ENCODE measurements around the gene MFAP2. TPM values are rescaled to one million over a fixed set of nuclear protein-coding genes. Genes with fewer than 3 reads are reported as not detected.

The MFAP2 gene
- total and polyA plus RNA-seq, 2 experiments from 2014 or later: 129 to 255 TPM

GRCh38 chr1:17014671-17015567, 34.5 kb upstream of the MFAP2 start (continued):
- TF ChIP-seq ZNF462 (CRISPR knock-in tag; IDR thresholded peaks at IDR 0.05): no peak
- no peak for TF ChIP-seq CTCF (conservative IDR thresholded peaks at IDR 0.05; ENCODE audit: low read depth in 2 of 2)
- TF ChIP-seq ZNF114 (CRISPR knock-in tag; IDR thresholded peaks at IDR 0.05): no peak
- no peak for TF ChIP-seq ZNF331 (CRISPR knock-in tag; IDR thresholded peaks at IDR 0.05; ENCODE audit: low read depth)
- TF ChIP-seq NANOG (IDR thresholded peaks at IDR 0.05; ENCODE audit: borderline replicate concordance): no peak
- TF ChIP-seq POLR2AphosphoS5 (IDR thresholded peaks at IDR 0.05; ENCODE audit: low read depth): no peak
- TF ChIP-seq STAT1 (IDR thresholded peaks at IDR 0.05; ENCODE audit: unreplicated experiment): no peak
- no peak for TF ChIP-seq CREB1 (CRISPR knock-in tag; IDR thresholded peaks at IDR 0.05; ENCODE audit: low read depth)
